Measurements from ENCODE around the gene BRMS1L. TPM values are rescaled to one million over a fixed set of nuclear protein-coding genes. Genes with fewer than 3 reads are reported as not detected.

BRMS1L gene, protein sequence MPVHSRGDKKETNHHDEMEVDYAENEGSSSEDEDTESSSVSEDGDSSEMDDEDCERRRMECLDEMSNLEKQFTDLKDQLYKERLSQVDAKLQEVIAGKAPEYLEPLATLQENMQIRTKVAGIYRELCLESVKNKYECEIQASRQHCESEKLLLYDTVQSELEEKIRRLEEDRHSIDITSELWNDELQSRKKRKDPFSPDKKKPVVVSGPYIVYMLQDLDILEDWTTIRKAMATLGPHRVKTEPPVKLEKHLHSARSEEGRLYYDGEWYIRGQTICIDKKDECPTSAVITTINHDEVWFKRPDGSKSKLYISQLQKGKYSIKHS
- 3.1 and 4.3 TPM in 2 replicates for total RNA-seq

DNA sequence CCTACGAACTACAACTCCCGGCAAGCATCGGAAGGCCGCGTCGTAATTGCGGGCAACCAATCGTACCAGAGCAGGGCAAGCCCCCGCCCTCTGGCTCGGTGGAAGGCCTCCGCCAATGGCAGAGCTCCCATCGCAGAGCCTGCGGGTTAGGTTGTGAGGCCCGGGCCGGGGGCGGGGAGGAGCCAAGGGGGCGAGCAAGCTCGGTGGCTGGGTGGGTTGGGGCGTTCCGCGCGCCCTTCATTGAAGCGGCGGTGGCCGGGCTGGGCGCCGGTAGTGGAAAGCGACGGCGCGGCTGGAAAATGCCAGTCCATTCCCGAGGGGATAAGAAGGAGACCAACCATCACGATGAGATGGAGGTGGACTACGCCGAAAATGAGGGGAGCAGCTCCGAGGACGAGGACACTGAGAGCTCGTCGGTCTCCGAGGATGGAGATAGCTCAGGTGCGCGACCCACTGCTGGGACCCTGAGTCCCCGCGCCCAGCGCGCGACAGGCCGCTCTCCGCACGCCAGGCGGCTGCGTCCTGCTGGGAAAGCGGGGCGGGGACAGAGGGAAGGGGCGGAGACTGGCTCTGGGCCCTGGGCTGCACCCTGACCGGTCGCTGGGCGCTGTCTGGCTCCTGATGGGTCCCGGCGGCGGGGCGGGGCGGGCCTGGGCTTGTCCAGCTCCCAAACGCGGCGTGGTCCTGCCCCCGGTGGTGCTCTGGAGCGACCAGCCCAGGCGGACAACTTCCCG is at the start of gene BRMS1L:
BRMS1L (plus strand) TSS at position 121 of the 734 bp plus-strand sequence; CDS start at position 300, 179 bp downstream.

DNA sequence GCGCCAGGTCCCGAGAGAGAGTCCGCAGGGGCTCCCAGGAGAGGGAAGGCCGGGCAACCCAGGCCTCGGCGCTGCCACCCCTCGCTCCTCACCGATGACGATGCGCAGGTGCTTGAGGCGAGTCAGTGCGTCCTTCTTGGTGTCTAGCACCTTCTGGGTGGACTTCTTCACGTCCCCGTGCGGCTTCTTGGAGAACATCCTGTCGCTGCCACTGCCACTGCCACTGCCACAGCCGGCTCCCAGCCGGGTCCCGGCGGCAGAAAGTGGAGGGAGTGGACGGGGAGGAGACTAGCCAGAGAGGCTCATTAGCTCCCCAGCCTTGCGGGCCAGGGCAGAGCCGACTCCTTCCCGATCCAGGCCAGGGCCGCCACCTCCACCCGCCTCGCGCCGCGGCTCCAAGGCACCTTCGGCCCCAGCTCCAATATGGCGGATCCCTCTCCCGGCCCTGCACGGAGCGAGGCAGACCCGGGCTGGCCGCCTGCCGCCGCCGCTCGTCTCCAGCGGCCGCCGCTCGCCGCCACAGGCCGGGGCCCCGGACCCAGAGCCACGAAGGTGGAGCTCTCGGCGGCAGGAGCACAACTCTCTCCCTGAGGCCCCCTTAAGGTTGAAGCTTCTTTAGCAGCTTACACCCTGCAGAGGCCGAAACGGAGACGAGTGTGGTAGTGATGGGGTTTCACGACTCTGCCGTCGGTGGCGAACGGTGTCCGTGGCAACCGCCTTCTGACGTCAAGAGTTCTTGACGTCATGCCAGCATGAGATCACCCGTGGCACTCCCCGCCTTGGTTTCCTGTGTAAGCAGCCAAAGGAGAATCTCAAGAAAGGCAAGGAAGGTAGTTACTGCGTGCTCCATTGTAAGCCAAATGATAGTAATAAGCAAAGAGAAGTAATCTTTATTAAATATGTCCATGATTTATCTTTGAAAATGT is 17.2 kb upstream of the BRMS1L start, which contains the start of gene RALGAPA1:
RALGAPA1 (minus strand) TSS at position 658 of the 926 bp plus-strand sequence; CDS start at position 198, 460 bp downstream.

Other genes with a start within 250 kb of the BRMS1L start
- 14.5 and 34.3 TPM in 2 replicates for gene RALGAPA1, start 17.0 kb upstream of the BRMS1L start, total RNA-seq